ENCODE results near the gene CCDC201. TPM values are rescaled to one million over a fixed set of nuclear protein-coding genes. Genes with fewer than 3 reads are reported as not detected.

CCDC201 gene
- polyA plus RNA-seq, 4 donors: not detected

DNA sequence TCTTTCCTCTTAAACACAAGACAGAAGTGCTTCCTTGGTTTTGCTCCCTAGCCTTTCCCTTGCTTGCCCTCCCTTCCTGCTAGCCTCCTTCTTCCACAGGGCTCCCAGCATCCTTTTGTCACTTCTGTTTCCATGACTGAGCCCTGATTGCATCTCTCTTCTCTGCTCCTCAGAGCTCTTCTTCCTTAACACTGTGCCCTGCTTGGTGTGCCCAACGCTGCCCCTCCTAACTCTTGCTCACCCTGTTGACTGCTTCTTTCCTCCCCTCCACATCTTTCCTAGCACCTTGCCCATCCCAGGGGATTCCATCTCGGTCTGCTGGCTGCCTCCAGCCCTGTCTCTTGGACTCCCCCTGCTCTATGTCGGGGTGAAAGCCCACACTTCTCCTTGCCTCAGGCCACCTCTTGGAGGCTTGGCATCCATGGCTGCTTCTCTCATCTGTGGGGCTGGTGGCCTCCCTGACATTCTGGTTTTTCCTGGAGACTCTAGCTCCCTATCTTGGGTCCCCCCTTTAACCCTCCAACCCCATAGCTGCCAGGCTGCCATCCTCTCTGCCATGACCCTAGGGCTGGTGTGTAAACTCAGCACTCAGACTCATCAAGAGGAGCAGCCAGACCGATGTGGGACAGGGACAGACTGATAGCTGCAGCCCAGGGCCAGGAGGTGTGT lies 21.2 kb upstream of the CCDC201 start:
- DNase-seq (ENCODE audit: low read depth in 4 of 4, low spot score in 3 of 4): no peak

DNA sequence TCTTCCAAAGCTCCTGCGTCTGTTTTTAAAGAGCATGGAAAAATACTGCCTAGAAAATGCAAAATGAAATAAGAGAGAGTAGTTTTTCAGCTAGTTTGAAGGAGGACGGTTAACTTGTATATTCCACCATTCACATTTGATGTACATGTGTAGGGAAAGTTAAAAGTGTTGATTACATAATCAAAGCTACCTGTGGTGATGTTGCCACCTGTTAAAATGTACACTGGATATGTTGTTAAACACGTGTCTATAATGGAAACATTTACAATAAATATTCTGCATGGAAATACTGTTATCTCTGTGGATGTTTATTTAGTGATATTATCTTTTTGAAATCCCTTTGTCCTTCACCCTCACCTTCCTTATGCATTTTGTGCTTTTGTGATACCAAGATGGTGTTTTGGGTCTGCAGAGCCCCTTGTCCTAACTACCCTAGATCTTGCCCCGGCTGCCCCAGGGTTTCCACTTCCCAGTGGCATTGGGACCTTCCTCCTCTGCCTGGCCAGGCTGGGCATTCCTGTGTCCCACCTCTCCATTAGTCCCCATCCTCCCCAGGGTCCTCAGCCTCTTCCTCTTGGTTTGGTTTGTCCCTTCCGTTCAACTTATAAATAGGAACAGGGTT lies 20.6 kb upstream of the CCDC201 start:
- no peak for DNase-seq (ENCODE audit: low read depth in 4 of 4, low spot score in 3 of 4)

DNA sequence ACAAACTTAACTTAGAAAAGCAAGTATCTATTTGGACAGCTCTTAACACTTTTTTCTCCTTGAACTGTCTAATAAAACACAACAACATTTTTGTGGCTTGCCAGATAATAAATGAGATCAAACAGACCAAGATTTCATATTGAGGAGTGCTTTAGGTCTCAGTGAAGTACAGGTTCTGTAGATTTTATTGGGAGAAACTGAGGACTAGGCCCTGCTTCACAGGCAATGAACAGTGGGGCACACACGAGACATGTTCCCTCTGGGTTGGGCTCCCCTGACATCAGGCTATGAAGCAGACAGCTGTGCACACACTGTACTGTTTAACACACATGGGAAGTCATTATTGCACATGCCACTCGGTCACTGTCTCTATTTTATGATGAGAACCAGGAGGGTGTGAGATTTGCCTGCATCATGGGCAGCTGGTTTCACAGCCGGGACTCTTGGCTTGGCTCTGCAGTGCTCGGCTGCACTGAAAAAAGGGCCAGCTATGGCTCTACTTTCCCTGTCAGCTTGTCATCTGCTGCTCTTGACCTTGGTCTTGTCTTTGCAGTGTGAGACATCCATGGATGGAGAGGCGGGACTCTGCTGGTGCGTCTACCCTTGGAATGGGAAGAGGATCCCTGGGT lies 19.6 kb upstream of the CCDC201 start:
- no peak for DNase-seq (ENCODE audit: low read depth in 4 of 4, low spot score in 3 of 4)

DNA sequence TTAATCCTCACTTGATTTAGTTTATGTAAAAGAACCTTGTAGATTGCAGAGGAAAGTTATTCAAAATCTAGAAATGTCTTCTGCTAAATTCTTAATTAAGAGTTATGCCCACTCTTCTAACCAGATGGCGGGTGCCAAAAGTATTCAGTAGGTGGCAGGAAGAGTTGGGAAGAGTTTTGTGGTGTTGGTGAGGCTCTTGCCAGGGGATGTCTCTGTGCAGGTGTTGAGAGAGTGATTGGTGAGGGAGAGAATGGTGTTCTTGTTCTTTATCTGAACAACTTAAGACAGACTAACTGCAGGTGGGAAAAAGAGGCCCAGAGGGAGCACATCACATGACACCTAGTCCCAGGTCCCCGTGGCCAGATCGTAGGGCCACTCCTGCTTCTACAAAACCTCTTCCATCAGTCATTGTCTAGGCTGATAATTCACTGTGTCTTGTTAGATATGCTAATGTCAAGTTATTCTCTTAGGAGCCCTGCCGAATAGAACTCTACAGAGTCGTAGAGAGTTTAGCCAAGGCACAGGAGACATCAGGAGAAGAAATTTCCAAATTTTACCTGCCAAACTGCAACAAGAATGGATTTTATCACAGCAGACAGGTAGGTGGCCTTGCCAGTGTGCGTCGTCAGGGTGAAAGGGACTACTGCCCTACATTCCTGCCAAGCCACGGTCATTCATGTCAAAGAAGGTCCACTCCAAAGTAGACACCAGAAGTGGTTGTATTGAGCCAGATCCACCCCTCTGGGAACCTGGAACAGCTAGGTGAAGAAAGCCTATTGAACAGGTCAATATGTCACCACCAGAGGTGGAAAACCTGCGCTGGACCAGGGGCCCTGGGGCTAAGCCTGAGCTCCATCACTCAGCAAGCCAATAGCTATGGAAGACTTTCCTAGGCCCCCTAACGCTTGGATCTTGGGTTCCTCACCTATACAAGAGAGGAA lies 18.9 kb upstream of the CCDC201 start:
- DNase-seq (ENCODE audit: low read depth in 4 of 4, low spot score in 3 of 4): no peak

DNA sequence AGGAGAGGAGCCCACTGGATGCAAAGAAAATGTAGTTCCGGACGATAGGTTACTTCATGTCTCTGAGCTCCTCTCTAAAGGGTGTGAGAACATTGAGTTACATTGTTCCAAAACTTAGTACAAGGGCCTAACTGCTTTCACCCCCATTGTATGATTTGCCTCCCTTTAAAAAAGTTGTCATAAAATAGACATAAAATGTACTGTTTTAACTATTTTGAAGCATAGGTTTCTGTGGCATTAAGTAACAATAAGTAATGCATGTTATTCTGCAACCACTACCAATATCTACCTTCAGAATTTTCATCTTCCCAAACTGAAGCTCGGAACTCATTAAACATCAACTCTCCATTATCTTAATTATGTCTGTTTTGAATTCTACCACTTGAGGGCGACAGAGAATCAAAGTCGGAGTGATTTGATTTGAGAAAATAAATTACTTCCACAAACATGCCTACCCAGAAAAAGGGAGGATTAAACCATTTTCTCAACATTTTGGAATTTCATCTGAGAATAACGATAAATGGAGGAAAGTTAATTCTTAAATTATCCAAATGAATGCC lies 18.1 kb upstream of the CCDC201 start:
- DNase-seq (ENCODE audit: low read depth in 4 of 4, low spot score in 3 of 4): no peak

DNA sequence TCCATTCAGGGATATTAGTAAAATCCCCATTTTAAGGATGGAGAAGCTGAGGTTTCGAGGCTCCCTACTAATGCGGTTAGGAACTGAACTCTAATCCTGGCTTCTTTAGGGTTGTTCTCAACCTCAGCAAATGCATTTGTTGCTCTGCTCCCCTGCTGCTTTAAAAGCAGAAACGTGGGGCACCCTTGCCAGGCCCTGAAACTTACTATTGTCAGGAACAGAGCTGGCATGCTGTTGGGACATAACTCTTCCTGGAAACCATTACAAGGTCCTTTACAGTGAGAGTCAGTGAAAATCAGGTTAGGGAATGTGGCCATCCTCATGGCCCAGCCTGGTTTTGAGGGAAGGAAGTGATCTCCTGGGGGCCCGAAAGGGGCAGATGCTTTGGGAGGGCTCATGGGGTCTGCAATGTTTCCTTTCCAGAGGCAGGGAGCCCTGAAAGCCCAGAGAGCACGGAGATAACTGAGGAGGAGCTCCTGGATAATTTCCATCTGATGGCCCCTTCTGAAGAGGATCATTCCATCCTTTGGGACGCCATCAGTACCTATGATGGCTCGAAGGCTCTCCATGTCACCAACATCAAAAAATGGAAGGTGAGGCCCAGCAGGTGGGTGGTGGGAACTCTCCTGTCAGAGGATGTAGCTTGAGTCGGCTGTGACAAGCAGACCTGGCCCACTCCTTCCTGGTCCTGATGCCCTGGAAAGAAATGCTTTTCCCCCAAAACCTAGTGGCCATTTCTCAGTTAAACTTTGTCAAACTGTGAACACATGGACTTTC lies 17.4 kb upstream of the CCDC201 start:
- no peak for DNase-seq (ENCODE audit: low read depth in 4 of 4, low spot score in 3 of 4)

DNA sequence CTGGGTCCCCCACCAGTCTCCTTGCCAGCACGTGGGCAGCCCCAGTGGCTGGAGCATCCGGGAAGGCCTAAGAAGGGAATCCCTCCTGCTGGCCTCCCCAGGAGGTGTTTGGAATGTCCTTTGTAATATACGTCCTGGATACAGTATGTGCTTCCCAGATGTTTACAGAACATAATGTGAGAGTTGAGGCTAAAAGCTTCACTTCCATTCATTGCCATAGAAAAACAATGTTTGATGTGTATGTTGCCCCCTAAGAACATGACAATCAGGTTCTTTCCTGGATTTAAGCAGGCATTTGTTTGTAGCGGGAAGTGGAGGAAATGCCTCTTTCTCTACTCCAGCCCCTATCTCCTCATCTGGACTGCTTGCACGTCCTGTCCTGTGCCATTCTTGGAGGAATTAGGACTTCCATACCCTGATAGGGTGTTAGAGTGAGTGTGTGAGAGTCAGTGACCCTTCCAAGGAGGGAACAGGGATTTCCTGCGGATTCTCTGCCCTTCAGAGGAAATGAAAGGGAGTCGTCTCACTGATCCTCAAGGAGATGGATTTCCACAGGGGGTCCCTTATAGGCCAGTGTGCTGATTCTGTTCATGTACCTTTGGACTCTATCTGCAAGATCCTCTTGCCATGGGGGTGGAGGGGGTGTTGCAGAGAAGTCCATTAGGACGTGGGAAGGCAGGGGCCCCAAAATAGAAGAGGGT lies 16.6 kb upstream of the CCDC201 start:
- DNase-seq (ENCODE audit: low read depth in 4 of 4, low spot score in 3 of 4): no peak

DNA sequence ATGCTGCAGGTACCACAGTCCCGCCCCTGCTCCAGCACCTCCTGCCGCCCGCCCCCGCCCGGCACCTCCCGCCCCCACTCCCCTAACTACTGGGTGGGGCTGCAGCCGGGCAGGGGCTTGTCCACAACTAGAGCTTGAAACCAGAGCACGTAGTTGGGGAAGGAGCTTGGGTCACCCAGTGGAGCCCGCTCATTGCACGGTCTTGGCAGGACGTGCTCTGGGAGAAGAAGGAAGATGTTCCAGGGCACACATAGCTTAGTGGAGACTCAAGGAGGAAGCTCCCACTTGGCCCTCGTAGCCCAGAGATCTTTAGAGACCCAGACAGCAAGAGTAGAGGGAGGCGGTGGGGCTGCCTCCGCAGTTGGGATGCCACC lies 16.1 kb upstream of the CCDC201 start:
- no peak for DNase-seq (ENCODE audit: low read depth in 4 of 4, low spot score in 3 of 4)

DNA sequence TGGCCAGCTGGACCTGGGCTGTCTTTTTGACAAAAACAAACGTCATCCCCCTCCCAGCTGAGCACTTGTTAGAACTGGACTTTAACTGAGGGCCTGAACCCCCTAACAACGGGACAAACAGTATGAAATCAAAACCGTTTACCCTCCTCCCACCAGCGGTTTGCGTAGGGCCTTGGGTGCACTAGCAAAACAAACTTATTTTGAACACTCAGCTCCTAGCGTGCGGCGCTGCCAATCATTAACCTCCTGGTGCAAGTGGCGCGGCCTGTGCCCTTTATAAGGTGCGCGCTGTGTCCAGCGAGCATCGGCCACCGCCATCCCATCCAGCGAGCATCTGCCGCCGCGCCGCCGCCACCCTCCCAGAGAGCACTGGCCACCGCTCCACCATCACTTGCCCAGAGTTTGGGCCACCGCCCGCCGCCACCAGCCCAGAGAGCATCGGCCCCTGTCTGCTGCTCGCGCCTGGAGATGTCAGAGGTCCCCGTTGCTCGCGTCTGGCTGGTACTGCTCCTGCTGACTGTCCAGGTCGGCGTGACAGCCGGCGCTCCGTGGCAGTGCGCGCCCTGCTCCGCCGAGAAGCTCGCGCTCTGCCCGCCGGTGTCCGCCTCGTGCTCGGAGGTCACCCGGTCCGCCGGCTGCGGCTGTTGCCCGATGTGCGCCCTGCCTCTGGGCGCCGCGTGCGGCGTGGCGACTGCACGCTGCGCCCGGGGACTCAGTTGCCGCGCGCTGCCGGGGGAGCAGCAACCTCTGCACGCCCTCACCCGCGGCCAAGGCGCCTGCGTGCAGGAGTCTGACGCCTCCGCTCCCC lies 15.5 kb upstream of the CCDC201 start, which contains the start of gene IGFBP1:
Gene IGFBP1 (plus strand): TSS at position 304 of the 808 bp plus-strand sequence. CDS start 165 bp downstream, at position 469.
- no peak for DNase-seq (ENCODE audit: low read depth in 4 of 4, low spot score in 3 of 4)

DNA sequence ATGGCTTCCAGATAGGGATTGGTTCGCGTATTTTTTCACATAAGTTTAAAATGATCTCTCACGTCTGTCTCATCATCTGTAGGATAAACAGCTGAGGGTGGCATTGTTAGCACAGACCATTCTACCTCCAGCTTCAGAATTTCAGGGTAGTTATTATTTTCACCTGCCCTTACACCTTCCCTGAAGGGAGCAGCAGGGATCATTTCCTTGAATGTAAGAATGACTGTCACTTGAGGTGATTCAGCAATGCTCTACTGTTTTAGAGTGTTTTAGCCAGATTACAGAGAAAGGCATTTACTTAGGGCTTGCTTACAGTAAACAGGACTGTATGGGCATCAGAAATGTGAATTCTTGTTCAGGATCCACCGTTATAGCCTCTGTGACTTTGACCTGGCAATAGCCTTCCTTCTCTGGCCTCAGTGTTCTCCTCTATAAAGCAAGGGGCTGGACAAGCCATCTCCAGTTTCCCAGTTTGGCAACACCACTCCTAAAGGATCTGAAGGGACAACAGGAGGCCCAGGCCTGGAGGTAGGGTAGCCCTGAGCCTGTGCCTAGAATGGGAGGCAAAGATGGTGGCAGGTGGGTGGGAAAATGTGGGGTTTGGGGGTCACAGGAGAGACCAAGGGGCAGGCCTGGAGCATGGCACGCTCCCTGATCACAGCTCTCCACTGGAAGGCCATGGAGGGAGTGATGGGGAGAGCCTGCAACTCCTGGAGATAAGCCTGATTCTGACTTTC lies 14.2 kb upstream of the CCDC201 start:
- DNase-seq (ENCODE audit: low read depth in 4 of 4, low spot score in 3 of 4): no peak

DNA sequence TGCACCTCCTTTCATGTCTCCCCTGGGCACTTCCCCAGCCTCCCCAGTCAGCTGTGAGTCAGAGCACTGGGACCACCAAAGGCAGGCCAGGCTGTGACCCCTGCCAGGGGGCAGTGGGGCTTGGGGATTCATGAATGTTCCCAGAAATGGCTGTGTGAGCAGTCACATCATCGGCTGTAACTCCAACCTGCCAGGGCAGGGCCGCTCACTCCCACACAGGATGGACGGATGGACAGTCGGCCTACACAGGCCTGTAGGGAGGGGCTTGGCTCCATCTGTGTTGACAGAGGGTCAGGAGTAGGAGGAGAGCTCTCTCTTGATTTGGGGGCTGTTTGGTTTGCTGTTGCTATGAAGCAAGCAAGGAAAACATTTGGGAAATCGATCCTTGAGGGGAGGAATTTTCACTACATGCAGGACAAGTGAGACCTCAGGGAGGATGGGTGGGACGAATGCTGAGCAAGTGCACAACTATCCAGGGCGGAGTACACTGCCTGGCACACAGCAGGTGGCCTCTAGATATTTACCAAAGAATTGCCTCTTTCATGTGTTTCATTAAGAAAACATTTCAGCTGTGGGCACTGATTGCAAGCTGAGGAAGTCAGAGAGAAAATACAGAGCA lies 12.5 kb upstream of the CCDC201 start:
- no peak for DNase-seq (ENCODE audit: low read depth in 4 of 4, low spot score in 3 of 4)

DNA sequence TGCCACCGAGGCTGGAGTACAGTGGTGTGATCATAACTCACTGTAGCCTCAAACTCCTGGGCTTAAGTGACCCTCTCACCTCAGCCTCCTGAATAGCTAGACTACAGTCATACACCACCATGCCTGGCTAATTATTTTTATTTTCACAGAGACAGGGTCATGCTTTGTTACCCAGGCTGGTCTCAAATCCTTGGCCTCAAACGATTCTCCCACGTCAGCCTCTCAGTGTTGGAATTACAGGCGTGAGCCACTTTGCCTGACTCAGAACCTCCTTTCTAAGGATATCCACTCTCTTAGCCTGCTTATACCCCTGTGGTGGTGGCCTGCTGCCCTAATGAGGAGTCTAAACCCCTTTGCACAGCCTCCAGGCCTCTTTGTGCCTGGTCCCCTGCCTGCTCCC lies 11.3 kb upstream of the CCDC201 start:
- no peak for DNase-seq (ENCODE audit: low read depth in 4 of 4, low spot score in 3 of 4)

DNA sequence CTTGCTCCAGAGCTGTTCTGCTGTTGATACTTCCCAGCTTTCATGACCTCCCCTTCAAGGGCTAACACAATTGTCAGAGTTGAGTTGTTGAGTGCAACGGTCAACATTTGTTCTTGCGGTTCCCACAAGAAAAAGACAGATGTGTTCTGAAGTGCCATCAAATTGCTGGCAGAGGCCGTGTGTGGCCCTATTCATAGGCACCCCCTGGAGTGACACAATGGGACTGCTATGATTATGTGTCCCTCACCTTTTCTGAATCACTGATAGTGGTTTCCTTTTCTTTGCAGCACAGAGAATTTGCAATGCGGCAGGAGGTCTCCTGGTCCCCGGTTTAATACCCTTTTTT lies 9.6 kb upstream of the CCDC201 start:
- DNase-seq (ENCODE audit: low read depth in 4 of 4, low spot score in 3 of 4): no peak

DNA sequence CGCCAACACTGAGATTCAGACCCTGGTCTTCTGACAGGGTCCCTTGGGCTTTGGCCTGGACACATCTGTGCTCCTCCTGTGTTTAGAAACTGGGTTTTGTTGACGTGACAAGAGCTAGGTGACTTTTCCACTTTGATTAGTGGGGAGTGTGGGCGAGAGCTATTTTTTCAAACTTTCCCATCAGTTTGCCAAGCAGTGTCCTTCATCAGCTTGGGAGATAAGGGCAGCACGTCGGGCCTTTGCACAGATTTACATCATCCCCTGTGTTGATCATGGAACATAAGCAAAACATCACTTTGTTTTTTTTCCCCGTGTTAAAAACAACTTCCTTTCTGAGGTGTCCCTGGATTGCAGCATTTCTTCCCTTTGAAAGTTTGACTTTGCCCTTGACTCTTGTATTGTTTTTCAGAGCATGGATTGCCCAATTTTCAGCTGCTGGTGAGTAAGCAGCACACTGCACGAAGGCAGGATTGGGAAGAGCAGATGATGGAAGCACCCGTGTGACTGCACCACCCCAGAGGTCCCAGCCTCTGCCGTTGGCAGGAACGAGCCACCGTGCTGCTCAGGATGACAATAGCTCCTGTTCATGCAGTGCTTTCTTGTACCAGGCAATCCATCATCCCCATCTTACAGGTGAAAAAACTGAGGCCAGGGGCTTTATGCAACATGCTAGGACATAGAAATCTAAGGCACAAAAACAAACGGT lies 9.0 kb upstream of the CCDC201 start:
- no peak for DNase-seq (ENCODE audit: low read depth in 4 of 4, low spot score in 3 of 4)

DNA sequence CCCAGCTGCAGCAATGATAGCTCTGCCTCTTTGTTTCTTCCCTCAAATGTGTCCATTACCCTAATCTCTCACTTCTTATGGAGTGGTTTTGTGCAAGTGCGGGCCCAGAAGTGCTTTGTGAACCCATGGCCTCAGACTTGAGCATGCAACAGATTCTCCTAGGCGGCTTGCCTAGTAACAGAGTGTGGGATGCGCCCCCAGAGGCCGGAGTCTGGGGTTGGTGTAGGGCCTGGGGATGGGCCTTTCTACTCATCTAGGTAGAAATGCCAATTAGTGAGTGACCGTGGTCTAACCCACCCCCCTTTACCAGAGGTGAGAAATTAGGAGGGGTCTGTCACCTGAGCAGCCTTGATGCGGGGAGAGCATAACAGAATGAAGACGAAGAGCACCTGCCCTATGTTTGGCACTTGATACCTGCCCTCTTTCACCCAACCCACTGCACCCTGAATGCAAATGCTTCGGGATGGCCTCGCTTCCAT lies 8.4 kb upstream of the CCDC201 start:
- no peak for DNase-seq (ENCODE audit: low read depth in 4 of 4, low spot score in 3 of 4)

DNA sequence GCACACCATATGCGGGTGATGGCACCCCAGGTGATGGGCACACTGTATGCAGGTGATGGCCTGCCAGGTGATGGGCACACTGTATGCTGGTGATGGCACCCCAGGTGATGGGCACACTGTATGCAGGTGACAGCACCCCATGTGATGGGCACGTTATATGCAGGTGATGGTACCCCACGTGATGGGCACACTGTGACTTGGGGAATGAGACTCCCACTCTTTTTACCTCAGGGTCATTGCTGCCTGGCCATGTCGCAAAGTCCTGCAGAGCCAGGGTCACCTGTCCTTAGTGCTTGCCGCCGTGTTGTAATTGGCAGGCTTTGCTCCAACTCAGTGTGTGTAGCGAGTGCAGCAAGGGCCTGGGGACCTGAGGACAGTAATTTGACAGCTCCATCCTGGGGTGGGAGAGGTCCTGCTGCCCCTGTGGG lies 7.6 kb upstream of the CCDC201 start:
- DNase-seq (ENCODE audit: low read depth in 4 of 4, low spot score in 3 of 4): no peak

Measured in left renal pelvis (tissue), 4 donors.